Pancreas (tissue), 10 donors: Measurements from ENCODE around the gene EHD4. TPM values are rescaled to one million over a fixed set of nuclear protein-coding genes. Genes with fewer than 3 reads are reported as not detected.

Experiments used
- ATAC-seq, 4 donors: fragments of 200-7000 bp; cut with Tn5 transposase; one replicate each; pipeline versions ENCODE4 v1.8.0 to v1.9.1; 2020; ENCODE audit warnings: mild to moderate bottlenecking in 4 of 4, moderate library complexity in 4 of 4
- DNase-seq, 6 donors: peaks; one replicate each; pipeline ENCODE4 v3.0.0-alpha.2; 2020
- FAIRE-seq: peaks from 2 replicates; lab custom pipeline; 2012; peaks lifted over from hg19 to GRCh38; lab: Jason Lieb, UNC
- H3K27ac ChIP-seq, 4 donors: fragments of 200-600 bp; sonication (generic); 1 replicate in 3 of 4; 2 replicates in 1 of 4; pipeline versions ENCODE4 v1.5.0 to v1.8.0; 2020
- H3K27me3 ChIP-seq, 4 donors: fragments of 200-600 bp; one replicate each; pipeline ENCODE4 v1.8.0; 2021
- H3K36me3 ChIP-seq, 3 donors: fragments of 200-600 bp; sonication (generic) in 1 of 3; one replicate each; pipeline versions ENCODE4 v1.5.0 to v1.8.0; 2020 to 2021
- H3K4me1 ChIP-seq, 3 donors: fragments of 200-600 bp; one replicate each; pipeline ENCODE4 v1.8.0; 2021
- H3K4me3 ChIP-seq, 4 donors: fragments of 200-600 bp; sonication (generic) in 2 of 4; one replicate each; pipeline versions ENCODE4 v1.5.0 to v1.8.0; 2020 to 2021
- H3K9me3 ChIP-seq, 4 donors: fragments of 200-600 bp; one replicate each; pipeline ENCODE4 v1.8.0; 2021
- WGBS, 2 donors: extraction: QIAGEN DNeasy Blood & Tissue Kit; methylation state at CpG; one replicate each; pipeline ENCODE4 v1.1.7; 2013; 5-methylcytosine and 5-hydroxymethylcytosine counted together
- intact Hi-C, 3 donors: fragments of 100-400 bp; cut with DNase I; formaldehyde crosslinking; loops; one replicate each; pipeline versions ENCODE4 v1.11.1 to v1.14.2; 2022
- polyA plus RNA-seq, 2 donors: library from polyadenylated mRNA; stranded (reverse); fragments of 200-250 nt; gene quantifications; one replicate each; pipeline ENCODE4 v1.2.3, GENCODE V29; 2013
- total RNA-seq, 6 donors: library from RNA; stranded (reverse); fragmentation: NEBNext Ultra II Directional in 4 of 6; extraction: Animal tissue kit (Norgen Biotek cat#: 25700) in 4 of 6; gene quantifications; one replicate each; pipeline versions ENCODE4 v1.2.1 to v1.2.4, GENCODE V29; 2021 to 2023
- TF ChIP-seq, protein P1 (sequence below), 4 donors: fragments of 200-600 bp; sonication (generic) in 3 of 4; IDR thresholded peaks; one replicate each; pipeline versions ENCODE4 v1.5.0 to v1.8.0; 2021; ENCODE audit warnings: antibody characterized with exemption in 4 of 4
- donor health status: healthy with polysubstance abuse.
- donor health status: DM: no; HTN: no; CAD: no; lungs with moderate emphysema.
- donor health status: DM: no; HTN: no; CAD: no.
- donor health status: control.
- donor health status: control.
- donor health status: Bipolar disorder and iron deficiency.
- donor health status: DM: yes; HTN: yes; CAD: no.
- donor health status: DM: no; HTN: no; CAD: no.
- donor health status: DM: no; HTN: no; CAD: no.
- donor health status: DM: yes; HTN: yes; CAD: no.

The EHD4 gene
- total and polyA plus RNA-seq, 8 donors: 8.1 to 22.8 (median 8.5) TPM

DNA sequence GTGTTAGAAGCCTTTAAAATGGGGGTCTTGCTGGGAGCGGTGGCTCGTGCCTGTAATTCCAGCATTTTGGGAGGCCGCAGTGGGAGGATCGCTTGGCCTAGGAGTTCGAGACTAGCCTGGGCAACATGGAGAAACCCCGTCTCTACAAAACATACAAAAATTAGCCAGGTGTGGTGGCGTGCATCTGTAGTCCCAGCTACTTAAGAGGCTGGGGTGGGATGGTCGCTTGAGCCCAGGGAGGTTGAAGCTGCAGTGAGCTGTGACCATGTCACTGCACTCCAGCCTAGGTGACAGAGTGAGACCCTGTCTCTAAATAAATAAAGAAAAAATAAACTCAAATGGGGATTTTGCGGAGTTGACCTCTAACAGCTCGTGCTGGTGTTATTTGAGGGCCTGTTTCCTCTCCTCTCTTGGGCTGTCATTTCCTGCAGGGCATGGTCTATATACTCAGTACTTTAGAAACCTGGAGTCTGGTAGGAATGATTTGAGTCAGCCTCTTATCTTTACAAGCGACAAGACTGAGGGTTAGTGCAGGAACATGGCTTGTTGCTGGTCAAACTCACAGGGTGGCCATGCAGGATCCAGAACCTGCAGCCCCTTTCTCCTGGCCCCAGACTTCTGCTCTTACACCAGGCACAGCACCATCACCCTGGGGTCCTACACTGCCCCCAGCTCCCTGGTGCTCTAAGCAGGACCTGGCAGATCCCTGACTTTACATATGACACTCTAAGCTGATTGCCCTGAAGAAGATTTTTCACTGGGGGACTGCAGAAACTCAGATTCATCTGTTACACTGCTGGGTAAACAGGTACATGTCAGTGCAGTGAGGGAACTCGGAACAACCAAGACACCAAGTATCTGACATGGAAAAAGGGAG lies 15.1 kb downstream of the EHD4 start:
- Histone ChIP-seq H3K36me3 (peaks cover 0 to 8% (median 0%) of the 10 kb centered on the region in 3 donors), H3K27me3 (no peaks in the 10 kb centered on the region), H3K4me1 (peaks cover 11 to 40% (median 28%) of the 10 kb centered on the region in 3 donors), H3K27ac (peak overlapping the region in 2 of 4 donors; percentile 4 to 31), H3K9me3 (no peaks in the 10 kb centered on the region), H3K4me3 (no peak overlapping the region)
- peak in 1 of 4 donors; percentile 5 for ATAC-seq
- DNase-seq: peak in 1 of 6 donors; percentile 7
- TF ChIP-seq, protein P1, sequence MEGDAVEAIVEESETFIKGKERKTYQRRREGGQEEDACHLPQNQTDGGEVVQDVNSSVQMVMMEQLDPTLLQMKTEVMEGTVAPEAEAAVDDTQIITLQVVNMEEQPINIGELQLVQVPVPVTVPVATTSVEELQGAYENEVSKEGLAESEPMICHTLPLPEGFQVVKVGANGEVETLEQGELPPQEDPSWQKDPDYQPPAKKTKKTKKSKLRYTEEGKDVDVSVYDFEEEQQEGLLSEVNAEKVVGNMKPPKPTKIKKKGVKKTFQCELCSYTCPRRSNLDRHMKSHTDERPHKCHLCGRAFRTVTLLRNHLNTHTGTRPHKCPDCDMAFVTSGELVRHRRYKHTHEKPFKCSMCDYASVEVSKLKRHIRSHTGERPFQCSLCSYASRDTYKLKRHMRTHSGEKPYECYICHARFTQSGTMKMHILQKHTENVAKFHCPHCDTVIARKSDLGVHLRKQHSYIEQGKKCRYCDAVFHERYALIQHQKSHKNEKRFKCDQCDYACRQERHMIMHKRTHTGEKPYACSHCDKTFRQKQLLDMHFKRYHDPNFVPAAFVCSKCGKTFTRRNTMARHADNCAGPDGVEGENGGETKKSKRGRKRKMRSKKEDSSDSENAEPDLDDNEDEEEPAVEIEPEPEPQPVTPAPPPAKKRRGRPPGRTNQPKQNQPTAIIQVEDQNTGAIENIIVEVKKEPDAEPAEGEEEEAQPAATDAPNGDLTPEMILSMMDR (IDR thresholded peaks at IDR 0.05): no peak
- FAIRE-seq: no peak
- intact Hi-C loops: no loop called here
- WGBS, 2 donors: 77 to 78% methylated on average over 12 of the region's 12 CpGs

DNA sequence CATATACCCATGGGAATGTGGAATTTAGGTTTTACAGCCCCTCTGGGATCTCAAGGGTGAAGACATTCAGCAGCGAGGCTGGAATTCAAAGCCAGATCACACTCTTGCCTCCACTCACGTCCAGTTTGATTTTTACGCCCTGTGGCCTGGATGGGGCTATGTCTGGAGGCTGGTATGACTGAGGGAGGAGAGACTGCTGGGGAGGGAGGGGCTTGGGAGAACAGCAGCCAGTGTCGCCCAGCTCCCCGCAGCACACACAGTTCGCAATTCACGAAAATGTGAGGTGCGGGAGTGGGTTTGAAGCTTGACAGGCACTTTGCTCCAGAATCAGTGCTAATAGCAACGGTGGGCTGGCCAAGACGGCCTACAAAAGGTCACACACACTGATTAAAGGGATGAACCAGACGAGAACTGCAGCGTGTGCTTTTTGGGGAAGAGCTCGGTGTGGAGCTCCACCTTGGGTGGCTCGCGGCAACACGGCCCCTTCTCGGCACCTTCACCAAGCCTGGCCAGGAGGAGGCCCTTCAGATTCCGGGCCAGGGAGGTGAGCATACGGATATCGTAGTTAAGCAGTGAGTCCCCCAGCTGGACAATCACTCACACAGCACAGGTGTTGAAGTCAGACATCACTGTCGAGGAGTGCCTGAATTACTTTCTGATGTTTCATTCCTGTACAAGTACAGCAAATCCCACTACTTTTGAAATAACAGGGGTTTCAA lies 16.4 kb downstream of the EHD4 start:
- Histone ChIP-seq H3K36me3 (peaks cover 0 to 8% (median 0%) of the 10 kb centered on the region in 3 donors), H3K4me1 (peaks cover 11 to 39% (median 24%) of the 10 kb centered on the region in 3 donors), H3K4me3 (no peak overlapping the region), H3K9me3 (no peaks in the 10 kb centered on the region), H3K27me3 (no peaks in the 10 kb centered on the region), H3K27ac (peak overlapping the region in 3 of 4 donors; percentile 44 to 63 (median 47))
- FAIRE-seq (no peak), DNase-seq (peak in 3 of 6 donors; percentile 43 to 55 (median 48)), ATAC-seq (peak; percentile 65 to 85 (median 79))
- intact Hi-C loops: no loop called here
- WGBS, 2 donors: 17 to 21% methylated on average over 21 of the region's 21 CpGs
- TF ChIP-seq, protein P1 (IDR thresholded peaks at IDR 0.05): no peak

DNA sequence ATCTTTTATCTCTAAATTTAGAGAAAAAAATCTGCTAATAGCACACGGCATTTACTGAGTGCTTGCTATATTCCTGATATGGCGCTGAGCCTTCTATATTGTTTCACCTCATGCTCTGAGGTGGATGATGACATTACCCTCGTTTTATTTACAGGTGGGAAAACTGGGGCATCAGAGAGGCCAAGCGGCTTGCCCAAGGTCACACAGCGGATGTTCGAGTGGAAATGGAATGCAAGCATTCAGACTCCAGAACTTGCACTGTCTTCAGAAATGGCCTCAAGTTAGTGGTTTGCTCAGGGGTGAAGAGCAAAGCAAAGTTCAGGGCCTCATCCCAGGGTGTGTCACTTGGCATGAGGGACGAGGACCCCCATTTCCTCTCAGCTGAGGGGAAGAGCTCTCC lies 17.3 kb downstream of the EHD4 start:
- Histone ChIP-seq H3K27me3 (no peaks in the 10 kb centered on the region), H3K4me3 (no peak overlapping the region), H3K9me3 (no peaks in the 10 kb centered on the region), H3K4me1 (peaks cover 8 to 38% (median 22%) of the 10 kb centered on the region in 3 donors), H3K27ac (no peak overlapping the region), H3K36me3 (peaks cover 0 to 8% (median 0%) of the 10 kb centered on the region in 3 donors)
- no peak for FAIRE-seq
- TF ChIP-seq, protein P1 (IDR thresholded peaks at IDR 0.05): no peak
- no peak for ATAC-seq
- peak in 1 of 6 donors; percentile 6 for DNase-seq
- WGBS, 2 donors: 60 to 63% methylated on average over 7 of the region's 7 CpGs
- intact Hi-C loops: no loop called here

DNA sequence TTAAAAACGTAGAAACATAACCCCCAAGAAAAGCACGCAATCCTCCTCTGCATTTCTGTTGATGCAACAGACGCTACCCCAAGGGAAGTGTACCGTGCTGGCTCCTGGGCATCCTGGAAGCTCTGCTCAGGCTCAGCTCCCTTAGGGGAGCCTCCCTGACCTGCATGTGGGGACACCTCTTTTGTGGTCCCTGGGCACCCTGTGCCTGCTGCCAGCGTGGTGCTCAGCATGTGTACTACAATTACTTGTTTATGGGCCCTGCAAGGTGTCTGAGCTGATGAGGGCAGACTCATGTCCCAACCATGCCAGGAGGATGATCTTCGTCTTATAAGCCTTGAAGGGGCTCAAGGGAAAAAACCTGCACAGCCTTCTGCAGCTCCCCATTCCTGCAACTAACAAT lies 18.3 kb downstream of the EHD4 start:
- ATAC-seq (no peak), FAIRE-seq (no peak), DNase-seq (peak in 1 of 6 donors; percentile 6)
- intact Hi-C loops: no loop called here
- no peaks in the 10 kb centered on the region for H3K9me3 ChIP-seq
- TF ChIP-seq, protein P1 (IDR thresholded peaks at IDR 0.05): no peak
- H3K27ac ChIP-seq: no peak overlapping the region
- peaks cover 0 to 8% (median 0%) of the 10 kb centered on the region in 3 donors for H3K36me3 ChIP-seq
- H3K4me3 ChIP-seq: no peak overlapping the region
- H3K27me3 ChIP-seq: no peaks in the 10 kb centered on the region
- peaks cover 7 to 36% (median 26%) of the 10 kb centered on the region in 3 donors for H3K4me1 ChIP-seq
- WGBS, 2 donors: 89 to 90% methylated on average over 6 of the region's 6 CpGs
